Pancreas (tissue), 10 donors: ENCODE results near the gene SMARCA1. TPM values are rescaled to one million over a fixed set of nuclear protein-coding genes. Genes with fewer than 3 reads are reported as not detected.

ENCODE experiments used
- ATAC-seq, 4 donors: fragments of 200-7000 bp; cut with Tn5 transposase; one replicate each; pipeline versions ENCODE4 v1.8.0 to v1.9.1; 2020; ENCODE audit warnings: mild to moderate bottlenecking in 4 of 4, moderate library complexity in 4 of 4
- DNase-seq, 6 donors: peaks; one replicate each; pipeline ENCODE4 v3.0.0-alpha.2; 2020
- FAIRE-seq: peaks from 2 replicates; lab custom pipeline; 2012; peaks lifted over from hg19 to GRCh38; lab: Jason Lieb, UNC
- H3K27ac ChIP-seq, 4 donors: fragments of 200-600 bp; sonication (generic); 1 replicate in 3 of 4; 2 replicates in 1 of 4; pipeline versions ENCODE4 v1.5.0 to v1.8.0; 2020
- H3K27me3 ChIP-seq, 4 donors: fragments of 200-600 bp; one replicate each; pipeline ENCODE4 v1.8.0; 2021
- H3K36me3 ChIP-seq, 3 donors: fragments of 200-600 bp; sonication (generic) in 1 of 3; one replicate each; pipeline versions ENCODE4 v1.5.0 to v1.8.0; 2020 to 2021
- H3K4me1 ChIP-seq, 3 donors: fragments of 200-600 bp; one replicate each; pipeline ENCODE4 v1.8.0; 2021
- H3K4me3 ChIP-seq, 4 donors: fragments of 200-600 bp; sonication (generic) in 2 of 4; one replicate each; pipeline versions ENCODE4 v1.5.0 to v1.8.0; 2020 to 2021
- H3K9me3 ChIP-seq, 4 donors: fragments of 200-600 bp; one replicate each; pipeline ENCODE4 v1.8.0; 2021
- WGBS, 2 donors: extraction: QIAGEN DNeasy Blood & Tissue Kit; methylation state at CpG; one replicate each; pipeline ENCODE4 v1.1.7; 2013; 5-methylcytosine and 5-hydroxymethylcytosine counted together
- intact Hi-C, 3 donors: fragments of 100-400 bp; cut with DNase I; formaldehyde crosslinking; loops; one replicate each; pipeline versions ENCODE4 v1.11.1 to v1.14.2; 2022
- polyA plus RNA-seq, 2 donors: library from polyadenylated mRNA; stranded (reverse); fragments of 200-250 nt; gene quantifications; one replicate each; pipeline ENCODE4 v1.2.3, GENCODE V29; 2013
- total RNA-seq, 6 donors: library from RNA; stranded (reverse); fragmentation: NEBNext Ultra II Directional in 4 of 6; extraction: Animal tissue kit (Norgen Biotek cat#: 25700) in 4 of 6; gene quantifications; one replicate each; pipeline versions ENCODE4 v1.2.1 to v1.2.4, GENCODE V29; 2021 to 2023
- TF ChIP-seq, protein P1 (sequence below), 4 donors: fragments of 200-600 bp; sonication (generic) in 3 of 4; IDR thresholded peaks; one replicate each; pipeline versions ENCODE4 v1.5.0 to v1.8.0; 2021; ENCODE audit warnings: antibody characterized with exemption in 4 of 4
- donor health status: healthy with polysubstance abuse.
- donor health status: DM: no; HTN: no; CAD: no; lungs with moderate emphysema.
- donor health status: DM: no; HTN: no; CAD: no.
- donor health status: control.
- donor health status: control.
- donor health status: Bipolar disorder and iron deficiency.
- donor health status: DM: yes; HTN: yes; CAD: no.
- donor health status: DM: no; HTN: no; CAD: no.
- donor health status: DM: no; HTN: no; CAD: no.
- donor health status: DM: yes; HTN: yes; CAD: no.

SMARCA1 gene
- total and polyA plus RNA-seq, 8 donors, result 6.8 to 27.6 (median 11.4) TPM

DNA sequence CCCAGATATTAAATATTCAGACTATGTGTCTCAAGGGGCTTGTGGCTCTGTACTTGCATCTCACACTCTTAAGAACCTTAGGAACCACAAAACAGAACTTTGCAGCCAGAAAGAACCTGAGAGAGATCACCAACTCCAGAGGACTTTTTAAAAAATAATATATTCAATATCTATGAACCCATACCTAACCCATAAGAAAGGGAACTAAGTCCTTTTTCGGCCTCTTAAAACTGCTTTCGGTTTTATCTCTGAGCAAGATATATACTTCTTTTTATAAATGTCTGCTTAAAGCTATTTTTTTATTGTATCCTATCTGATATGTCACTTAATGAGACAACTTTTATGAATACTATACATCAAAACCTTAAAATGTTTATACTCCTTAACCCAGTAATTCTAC, 10.9 kb downstream of the SMARCA1 start:
- WGBS, 2 donors, result 63 to 88% methylated on average over 2 of the region's 2 CpGs
- H3K27me3 ChIP-seq, result no peaks in the 10 kb centered on the region
- H3K27ac ChIP-seq, result no peak overlapping the region
- no peaks in the 10 kb centered on the region for H3K9me3 ChIP-seq
- no peak overlapping the region for H3K4me3 ChIP-seq
- no peak for DNase-seq
- no peaks in the 10 kb centered on the region for H3K4me1 ChIP-seq
- intact Hi-C loops, result no loop called here
- no peak for FAIRE-seq
- no peaks in the 10 kb centered on the region for H3K36me3 ChIP-seq
- no peak for ATAC-seq
- TF ChIP-seq, protein P1, sequence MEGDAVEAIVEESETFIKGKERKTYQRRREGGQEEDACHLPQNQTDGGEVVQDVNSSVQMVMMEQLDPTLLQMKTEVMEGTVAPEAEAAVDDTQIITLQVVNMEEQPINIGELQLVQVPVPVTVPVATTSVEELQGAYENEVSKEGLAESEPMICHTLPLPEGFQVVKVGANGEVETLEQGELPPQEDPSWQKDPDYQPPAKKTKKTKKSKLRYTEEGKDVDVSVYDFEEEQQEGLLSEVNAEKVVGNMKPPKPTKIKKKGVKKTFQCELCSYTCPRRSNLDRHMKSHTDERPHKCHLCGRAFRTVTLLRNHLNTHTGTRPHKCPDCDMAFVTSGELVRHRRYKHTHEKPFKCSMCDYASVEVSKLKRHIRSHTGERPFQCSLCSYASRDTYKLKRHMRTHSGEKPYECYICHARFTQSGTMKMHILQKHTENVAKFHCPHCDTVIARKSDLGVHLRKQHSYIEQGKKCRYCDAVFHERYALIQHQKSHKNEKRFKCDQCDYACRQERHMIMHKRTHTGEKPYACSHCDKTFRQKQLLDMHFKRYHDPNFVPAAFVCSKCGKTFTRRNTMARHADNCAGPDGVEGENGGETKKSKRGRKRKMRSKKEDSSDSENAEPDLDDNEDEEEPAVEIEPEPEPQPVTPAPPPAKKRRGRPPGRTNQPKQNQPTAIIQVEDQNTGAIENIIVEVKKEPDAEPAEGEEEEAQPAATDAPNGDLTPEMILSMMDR (IDR thresholded peaks at IDR 0.05), result no peak

GRCh38 chrX:129511689-129512088, 11.6 kb downstream of the SMARCA1 start:
- 49 to 58% methylated on average over 5 of the region's 5 CpGs for WGBS, 2 donors
- ATAC-seq, result no peak
- Histone ChIP-seq H3K4me3 (no peak overlapping the region), H3K4me1 (no peaks in the 10 kb centered on the region), H3K9me3 (no peaks in the 10 kb centered on the region), H3K36me3 (no peaks in the 10 kb centered on the region), H3K27me3 (no peaks in the 10 kb centered on the region), H3K27ac (no peak overlapping the region)
- FAIRE-seq, result no peak
- no peak for DNase-seq
- intact Hi-C loops, result no loop called here
- TF ChIP-seq, protein P1 (IDR thresholded peaks at IDR 0.05), result no peak

GRCh38 chrX:129510331-129510730, 13.0 kb downstream of the SMARCA1 start:
- intact Hi-C loops, result no loop called here
- Histone ChIP-seq H3K27me3 (no peaks in the 10 kb centered on the region), H3K27ac (no peak overlapping the region), H3K4me1 (no peaks in the 10 kb centered on the region), H3K4me3 (no peak overlapping the region), H3K9me3 (no peaks in the 10 kb centered on the region), H3K36me3 (no peaks in the 10 kb centered on the region)
- FAIRE-seq (no peak), ATAC-seq (peak in 1 of 4 donors; percentile 11), DNase-seq (no peak)
- TF ChIP-seq, protein P1 (IDR thresholded peaks at IDR 0.05), result no peak
- WGBS, 2 donors, result 56 to 62% methylated on average over 7 of the region's 7 CpGs

DNA sequence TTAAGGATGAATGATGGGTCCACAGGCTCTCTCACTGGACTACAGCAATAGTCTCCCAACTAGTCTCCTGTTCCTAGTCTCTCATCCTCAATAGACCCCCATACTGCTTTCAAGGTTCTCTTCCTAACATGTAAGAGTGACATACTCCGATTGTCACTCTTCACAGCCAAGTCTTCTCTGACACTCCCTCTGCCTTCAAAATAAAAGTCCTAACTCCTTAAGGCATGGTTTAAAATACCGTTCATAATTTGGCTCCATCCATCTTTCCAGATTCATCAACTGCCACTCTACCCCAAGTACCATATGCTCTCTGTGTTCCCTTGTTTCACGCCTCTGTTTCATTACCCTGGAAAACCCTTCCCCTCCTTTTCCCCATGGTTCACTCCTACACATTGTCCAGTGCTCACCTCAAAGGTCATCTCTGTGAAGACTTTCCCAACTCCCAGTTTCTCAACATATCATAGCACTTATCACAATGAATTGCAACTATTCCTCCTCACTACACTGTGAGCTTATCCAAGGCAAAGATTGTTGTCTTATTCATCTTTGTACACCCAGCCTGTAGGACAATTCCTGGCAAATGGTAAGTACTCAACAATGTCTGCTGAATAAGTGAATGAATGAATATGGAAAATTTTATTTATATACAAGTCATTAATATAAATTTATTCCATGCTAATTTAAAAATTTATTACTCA, 26.0 kb downstream of the SMARCA1 start:
- no peaks in the 10 kb centered on the region for H3K27me3 ChIP-seq
- no peak for ATAC-seq

GRCh38 chrX:129496625-129497024, 26.7 kb downstream of the SMARCA1 start:
- no peaks in the 10 kb centered on the region for H3K9me3 ChIP-seq
- intact Hi-C loops, result no loop called here
- DNase-seq, result no peak
- no peaks in the 10 kb centered on the region for H3K27me3 ChIP-seq
- FAIRE-seq, result no peak
- TF ChIP-seq, protein P1 (IDR thresholded peaks at IDR 0.05), result no peak
- H3K4me3 ChIP-seq, result no peak overlapping the region
- H3K4me1 ChIP-seq, result no peaks in the 10 kb centered on the region
- ATAC-seq, result no peak
- WGBS, 2 donors, result 70 to 97% methylated on average over 6 of the region's 6 CpGs
- no peak overlapping the region for H3K27ac ChIP-seq
- H3K36me3 ChIP-seq, result peaks cover 0 to 5% (median 0%) of the 10 kb centered on the region in 3 donors

More for the DNA sequence above, 26.0 kb downstream of the SMARCA1 start:
- WGBS, 2 donors, result 67 to 90% methylated on average over 3 of the region's 3 CpGs
- H3K4me3 ChIP-seq, result no peak overlapping the region
- FAIRE-seq (no peak), DNase-seq (no peak)
- TF ChIP-seq, protein P1 (IDR thresholded peaks at IDR 0.05), result no peak
- no peak overlapping the region for H3K27ac ChIP-seq
- no peaks in the 10 kb centered on the region for H3K4me1 ChIP-seq
- peaks cover 0 to 5% (median 0%) of the 10 kb centered on the region in 3 donors for H3K36me3 ChIP-seq
- intact Hi-C loops, result no loop called here
- no peaks in the 10 kb centered on the region for H3K9me3 ChIP-seq
